Gastroesophageal sphincter (tissue), 3 donors: ENCODE measurements around the gene AZIN2.

ENCODE experiments used
- CTCF ChIP-seq, 4 experiments: fragments of 200-600 bp in 2 of 4; fragments of 450-650 bp in 2 of 4; sonication (generic) in 1 of 4; IDR thresholded peaks; one replicate each; pipeline ENCODE4 v1.5.1; 2017 to 2019; ENCODE audit warnings: antibody characterized with exemption in 4 of 4, mild to moderate bottlenecking in 2 of 4, moderate library complexity in 2 of 4
- EP300 ChIP-seq: sonication (generic); formaldehyde crosslinking; IDR thresholded peaks from one replicate; pipeline ENCODE4 v1.6.1; 2017; ENCODE audit warnings: antibody characterized with exemption, mild to moderate bottlenecking
- POLR2A ChIP-seq, 2 donors: fragments of 450-650 bp; IDR thresholded peaks; one replicate each; pipeline ENCODE4 v1.6.1; 2017; ENCODE audit warnings: antibody characterized with exemption in 2 of 2, mild to moderate bottlenecking in 2 of 2, moderate library complexity in 1 of 2
- POLR2AphosphoS5 ChIP-seq: sonication (generic); formaldehyde crosslinking; IDR thresholded peaks from one replicate; pipeline ENCODE4 v1.6.1; 2017; ENCODE audit warnings: antibody characterized with exemption

- TF ChIP-seq CTCF (IDR thresholded peaks at IDR 0.05) = no peak
- TF ChIP-seq POLR2AphosphoS5 = no peak
- no peak for TF ChIP-seq POLR2A (IDR thresholded peaks at IDR 0.05)
- no peak for TF ChIP-seq EP300
Observed at GRCh38 chr1:33119050-33119449, 38.1 kb downstream of the AZIN2 start.
